Activated T-helper 2 cell treated with anti-CD3 and anti-CD28 coated beads, Interferon-gamma antibody, Interleukin-2, Interleukin-4, amounts not matched to agents 10 μg/mL and 5 μg/mL and 100 μg/mL, durations not matched to agents 14 hours and 24 hours and 36 hours (primary cell): ENCODE measurements around the gene PCDHGA5. TPM values are rescaled to one million over a fixed set of nuclear protein-coding genes. Genes with fewer than 3 reads are reported as not detected.
"Not testable (repeated sequence)": the region's sequence is repeated elsewhere in the genome, so short reads cannot be mapped to it uniquely, and the experiment has no call there.

Experiments used
- DNase-seq: peaks from one replicate; pipeline ENCODE4 v3.0.0; 2021; ENCODE audit warnings: low spot score
- H3K27ac Mint-ChIP-seq: one replicate; pipeline ENCODE4 v1.8.0; 2021; ENCODE audit warnings: mixed read lengths
- H3K27me3 Mint-ChIP-seq: one replicate; pipeline ENCODE4 v1.8.0; 2021; ENCODE audit warnings: low read depth, mixed read lengths
- H3K36me3 Mint-ChIP-seq: one replicate; pipeline ENCODE4 v1.8.0; 2021; ENCODE audit warnings: low read depth, mixed read lengths
- H3K4me1 Mint-ChIP-seq: one replicate; pipeline ENCODE4 v1.8.0; 2021; ENCODE audit warnings: low read depth, mixed read lengths
- H3K4me3 Mint-ChIP-seq: one replicate; pipeline ENCODE4 v1.8.0; 2021; ENCODE audit warnings: low read depth, mild to moderate bottlenecking, moderate library complexity, mixed read lengths
- H3K9me3 Mint-ChIP-seq: one replicate; pipeline ENCODE4 v1.8.0; 2021; ENCODE audit warnings: mixed read lengths
- intact Hi-C: fragments of 100-400 bp; cut with micrococcal nuclease; formaldehyde crosslinking; loops from one replicate; pipeline ENCODE4 v1.15.1; 2023
- total RNA-seq: library from RNA; stranded (reverse); gene quantifications from 2 replicates; pipeline ENCODE4 v1.2.3, GENCODE V29; 2022

The PCDHGA5 gene
- total RNA-seq = 0.43 and 0.51 TPM in 2 replicates

- Mint-ChIP-seq H3K27ac (no peak within 1 kb of the TSS), H3K27me3 (peaks cover 30% of the 10 kb centered on the region), H3K9me3 (peaks cover 52% of the 10 kb centered on the region), H3K36me3 (peaks cover 6% of the 10 kb centered on the region), H3K4me3 (no peak within 1 kb of the TSS), H3K4me1 (peaks cover 2% of the 10 kb centered on the region)
- no peak for DNase-seq
- intact Hi-C loops = no loop called here
Observed at GRCh38 chr5:141363952-141364660, at the start of gene PCDHGA5. Gene PCDHGA5, plus strand, starts transcription at chr5:141364162. Its CDS starts 169 bp downstream, at chr5:141364331.

GRCh38 chr5:141316963-141317362 is 47.0 kb upstream of the PCDHGA5 start:
- H3K27me3 Mint-ChIP-seq, DNase-seq, intact Hi-C loops, H3K27ac Mint-ChIP-seq, H3K4me3 Mint-ChIP-seq: not testable (repeated sequence)
- Mint-ChIP-seq H3K4me1 (peaks cover 14% of the 10 kb centered on the region), H3K36me3 (peaks cover 70% of the 10 kb centered on the region), H3K9me3 (peaks cover 74% of the 10 kb centered on the region)

GRCh38 chr5:141319202-141319601 is 44.8 kb upstream of the PCDHGA5 start:
- H3K4me3 Mint-ChIP-seq = peak overlapping the region; percentile 94
- peaks cover 66% of the 10 kb centered on the region for H3K36me3 Mint-ChIP-seq
- no peaks in the 10 kb centered on the region for H3K27me3 Mint-ChIP-seq
- no peak for DNase-seq
- H3K27ac Mint-ChIP-seq = peak overlapping the region; percentile 17
- intact Hi-C loops = no loop called here
- H3K9me3 Mint-ChIP-seq = peaks cover 56% of the 10 kb centered on the region
- peaks cover 14% of the 10 kb centered on the region for H3K4me1 Mint-ChIP-seq

- Mint-ChIP-seq H3K27me3 (peaks cover 1% of the 10 kb centered on the region), H3K4me1 (peaks cover 14% of the 10 kb centered on the region), H3K27ac (peak overlapping the region; percentile 97), H3K4me3 (peak overlapping the region; percentile 94), H3K36me3 (peaks cover 62% of the 10 kb centered on the region), H3K9me3 (peaks cover 53% of the 10 kb centered on the region)
- DNase-seq = no peak
- intact Hi-C loops = loop anchor here (2.0 kb wide), 1 partner anchor 245 kb away; no protein-coding TSS in a partner anchor
Observed at GRCh38 chr5:141319699-141320098, 44.3 kb upstream of the PCDHGA5 start.

GRCh38 chr5:141320225-141321169 is 43.5 kb upstream of the PCDHGA5 start, which contains the start of gene TAF7:
Gene TAF7, minus strand, starts transcription at chr5:141320784. Its CDS starts 740 bp downstream, at chr5:141320044.
- peaks cover 49% of the 10 kb centered on the region for H3K9me3 Mint-ChIP-seq
- peaks cover 1% of the 10 kb centered on the region for H3K27me3 Mint-ChIP-seq
- peak; percentile 91 for DNase-seq
- peak within 1 kb of the TSS; percentile 97 for H3K27ac Mint-ChIP-seq
- peaks cover 14% of the 10 kb centered on the region for H3K4me1 Mint-ChIP-seq
- peaks cover 54% of the 10 kb centered on the region for H3K36me3 Mint-ChIP-seq
- intact Hi-C loops = loop anchor here (2.0 kb wide), 1 partner anchor 244 kb away; no protein-coding TSS in a partner anchor
- peak within 1 kb of the TSS; percentile 94 for H3K4me3 Mint-ChIP-seq

GRCh38 chr5:141322261-141322660 is 41.7 kb upstream of the PCDHGA5 start:
- Mint-ChIP-seq H3K9me3 (peaks cover 46% of the 10 kb centered on the region), H3K36me3 (peaks cover 41% of the 10 kb centered on the region), H3K27ac (peak overlapping the region; percentile 33), H3K4me3 (peak overlapping the region; percentile 21), H3K27me3 (peaks cover 1% of the 10 kb centered on the region), H3K4me1 (peaks cover 23% of the 10 kb centered on the region)
- no peak for DNase-seq
- intact Hi-C loops = no loop called here

- peaks cover 6% of the 10 kb centered on the region for H3K27me3 Mint-ChIP-seq
- H3K27ac Mint-ChIP-seq = peak overlapping the region; percentile 77
- peaks cover 9% of the 10 kb centered on the region for H3K4me1 Mint-ChIP-seq
- peaks cover 6% of the 10 kb centered on the region for H3K36me3 Mint-ChIP-seq
- H3K4me3 Mint-ChIP-seq = peak overlapping the region; percentile 95
- peaks cover 20% of the 10 kb centered on the region for H3K9me3 Mint-ChIP-seq
- intact Hi-C loops = loop anchor here (2.0 kb wide), 1 partner anchor 187 kb away; no protein-coding TSS in a partner anchor
- DNase-seq = peak; percentile 58
Observed at GRCh38 chr5:141326088-141326854, 37.7 kb upstream of the PCDHGA5 start.

- intact Hi-C loops = no loop called here
- H3K27ac Mint-ChIP-seq = no peak overlapping the region
- peaks cover 21% of the 10 kb centered on the region for H3K9me3 Mint-ChIP-seq
- no peaks in the 10 kb centered on the region for H3K36me3 Mint-ChIP-seq
- no peak for DNase-seq
- H3K4me1 Mint-ChIP-seq = peaks cover 9% of the 10 kb centered on the region
- peaks cover 17% of the 10 kb centered on the region for H3K27me3 Mint-ChIP-seq
- no peak overlapping the region for H3K4me3 Mint-ChIP-seq
Observed at GRCh38 chr5:141328231-141328630, 35.7 kb upstream of the PCDHGA5 start.

- Mint-ChIP-seq H3K4me1 (peaks cover 9% of the 10 kb centered on the region), H3K27me3 (peaks cover 29% of the 10 kb centered on the region), H3K4me3 (peak within 1 kb of the TSS; percentile 32), H3K27ac (no peak within 1 kb of the TSS), H3K36me3 (no peaks in the 10 kb centered on the region), H3K9me3 (peaks cover 27% of the 10 kb centered on the region)
- no peak for DNase-seq
- intact Hi-C loops = no loop called here
Observed at GRCh38 chr5:141330299-141331080, 33.5 kb upstream of the PCDHGA5 start, which contains the start of gene PCDHGA1. Gene PCDHGA1, plus strand, starts transcription at chr5:141330514.

- H3K36me3 Mint-ChIP-seq, intact Hi-C loops, DNase-seq, H3K4me1 Mint-ChIP-seq, H3K4me3 Mint-ChIP-seq, H3K27ac Mint-ChIP-seq: not testable (repeated sequence)
- H3K9me3 Mint-ChIP-seq = peaks cover 28% of the 10 kb centered on the region
- peaks cover 37% of the 10 kb centered on the region for H3K27me3 Mint-ChIP-seq
Observed at GRCh38 chr5:141332571-141332970, 31.4 kb upstream of the PCDHGA5 start.

GRCh38 chr5:141338538-141339306 is 25.2 kb upstream of the PCDHGA5 start, which contains the start of gene PCDHGA2:
Gene PCDHGA2, plus strand, starts transcription at chr5:141338760.
- intact Hi-C loops = loop anchor here (5.0 kb wide), 1 partner anchor 84 kb away; the partner anchor contains the start of gene PCDHGA11
- DNase-seq = no peak
- Mint-ChIP-seq H3K4me3 (peak within 1 kb of the TSS; percentile 73), H3K27me3 (peaks cover 34% of the 10 kb centered on the region), H3K4me1 (peaks cover 3% of the 10 kb centered on the region), H3K27ac (no peak within 1 kb of the TSS), H3K9me3 (peaks cover 39% of the 10 kb centered on the region), H3K36me3 (no peaks in the 10 kb centered on the region)
